Measurements from ENCODE around the gene TPM3.
"Not testable (repeated sequence)": the region's sequence is repeated elsewhere in the genome, so short reads cannot be mapped to it uniquely, and the experiment has no call there.

The TPM3 gene

GRCh38 chr1:154191990-154192461 is at the start of gene TPM3:
Gene TPM3 (minus strand): TSS chr1:154192100. CDS start chr1:154192018, 82 bp downstream.
- no peak for DNase-seq (ENCODE audit: low read depth in 2 of 2)

- DNase-seq (ENCODE audit: low read depth in 2 of 2) = no peak
Observed at GRCh38 chr1:154240294-154240833, 48.5 kb upstream of the TPM3 start.

GRCh38 chr1:154239491-154239890 is 47.6 kb upstream of the TPM3 start:
- no peak for DNase-seq (ENCODE audit: low read depth in 2 of 2)

- no peak for DNase-seq (ENCODE audit: low read depth in 2 of 2)
Observed at GRCh38 chr1:154237880-154238506, 46.1 kb upstream of the TPM3 start.

- DNase-seq (ENCODE audit: low read depth in 2 of 2) = no peak
Observed at GRCh38 chr1:154237435-154237834, 45.5 kb upstream of the TPM3 start.

- DNase-seq (ENCODE audit: low read depth in 2 of 2) = no peak
Observed at GRCh38 chr1:154236855-154237254, 45.0 kb upstream of the TPM3 start.

GRCh38 chr1:154233127-154233526 is 41.2 kb upstream of the TPM3 start:
- DNase-seq (ENCODE audit: low read depth in 2 of 2) = not testable (repeated sequence)

- not testable (repeated sequence) for DNase-seq (ENCODE audit: low read depth in 2 of 2)
Observed at GRCh38 chr1:154231112-154231511, 39.2 kb upstream of the TPM3 start.

- DNase-seq (ENCODE audit: low read depth in 2 of 2) = no peak
Observed at GRCh38 chr1:154225370-154225769, 33.5 kb upstream of the TPM3 start.

GRCh38 chr1:154223621-154224020 is 31.7 kb upstream of the TPM3 start:
- DNase-seq (ENCODE audit: low read depth in 2 of 2) = no peak

- DNase-seq (ENCODE audit: low read depth in 2 of 2) = no peak
Observed at GRCh38 chr1:154222918-154223317, 31.0 kb upstream of the TPM3 start.

GRCh38 chr1:154222518-154222917 is 30.6 kb upstream of the TPM3 start:
- DNase-seq (ENCODE audit: low read depth in 2 of 2) = no peak

- DNase-seq (ENCODE audit: low read depth in 2 of 2) = peak; percentile 51 to 54
Observed at GRCh38 chr1:154221278-154222001, 29.5 kb upstream of the TPM3 start.

- DNase-seq (ENCODE audit: low read depth in 2 of 2) = no peak
Observed at GRCh38 chr1:154220970-154221277, 29.0 kb upstream of the TPM3 start.

GRCh38 chr1:154220071-154220969 is 28.4 kb upstream of the TPM3 start, which contains the start of gene UBAP2L:
Gene UBAP2L (plus strand): TSS chr1:154220955. CDS start chr1:154225124, 4,169 bp downstream.
- DNase-seq (ENCODE audit: low read depth in 2 of 2) = peak; percentile 95 to 98

GRCh38 chr1:154219541-154219940 is 27.6 kb upstream of the TPM3 start:
- DNase-seq (ENCODE audit: low read depth in 2 of 2) = no peak

- no peak for DNase-seq (ENCODE audit: low read depth in 2 of 2)
Observed at GRCh38 chr1:154218545-154218944, 26.6 kb upstream of the TPM3 start.

- DNase-seq (ENCODE audit: low read depth in 2 of 2) = no peak
Observed at GRCh38 chr1:154213274-154213673, 21.4 kb upstream of the TPM3 start.

- DNase-seq (ENCODE audit: low read depth in 2 of 2) = no peak
Observed at GRCh38 chr1:154212083-154212482, 20.2 kb upstream of the TPM3 start.

- DNase-seq (ENCODE audit: low read depth in 2 of 2) = no peak
Observed at GRCh38 chr1:154208677-154209388, 16.9 kb upstream of the TPM3 start.

GRCh38 chr1:154207262-154207661 is 15.4 kb upstream of the TPM3 start:
- DNase-seq (ENCODE audit: low read depth in 2 of 2) = no peak
